PFSK-1 (cell line): ENCODE data around the gene MEIOSIN.

Experiments
- FOXP2 ChIP-seq: optimal IDR thresholded peaks from 2 replicates; pipeline ENCODE3; 2011; ENCODE audit warnings: borderline replicate concordance, control low read depth, inconsistent platforms; ENCODE audit not compliant: insufficient read depth; ENCODE audit errors: extremely low read length, extremely low read depth
- POLR2AphosphoS5 ChIP-seq: IDR thresholded peaks from 2 replicates; pipeline ENCODE4 v1.6.1; 2012; ENCODE audit warnings: low read depth, mild to moderate bottlenecking, control low read depth, low read length, moderate library complexity
- SIN3A ChIP-seq: IDR thresholded peaks from 2 replicates; pipeline ENCODE4 v1.6.1; 2012; ENCODE audit warnings: mild to moderate bottlenecking, low read length, moderate library complexity, borderline replicate concordance; ENCODE audit not compliant: insufficient read depth
- TAF1 ChIP-seq: IDR thresholded peaks from 2 replicates; pipeline ENCODE4 v1.6.1; 2012; ENCODE audit warnings: low read length, control low read depth, borderline replicate concordance; ENCODE audit not compliant: insufficient read depth
- TF ChIP-seq, protein P1 (sequence below), 2 experiments: IDR thresholded peaks; 2 replicates each; pipeline versions ENCODE4 v1.6.1 to v1.8.0; 2011 to 2012; ENCODE audit warnings: low read depth in 2 of 2, low read length in 2 of 2, control low read depth in 1 of 2, inconsistent platforms in 1 of 2, mild to moderate bottlenecking in 1 of 2, moderate library complexity in 1 of 2; ENCODE audit not compliant: insufficient read depth in 1 of 2

Gene MEIOSIN

DNA sequence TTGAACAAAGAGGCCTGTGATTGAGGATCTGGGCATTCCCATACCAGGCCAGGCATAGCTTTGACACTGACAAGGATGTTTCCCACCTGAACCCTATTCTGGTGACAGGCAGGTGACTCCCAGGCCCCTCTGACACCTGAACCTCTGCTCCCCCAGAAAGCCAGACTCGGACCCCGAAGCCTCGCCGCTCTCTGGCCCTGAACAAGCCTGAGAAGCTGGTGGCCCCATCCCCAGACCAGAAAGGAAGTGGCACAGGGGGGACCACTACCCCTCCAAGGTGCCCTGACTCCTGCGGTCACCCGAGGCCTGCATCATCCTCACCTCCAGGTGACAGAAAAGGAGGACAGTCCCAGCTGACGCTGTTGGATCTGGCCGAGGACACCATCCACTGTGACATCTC lies 21.1 kb downstream of the MEIOSIN start:
- no peak for TF ChIP-seq FOXP2
- TF ChIP-seq POLR2AphosphoS5: no peak
- no peak for TF ChIP-seq SIN3A
- TF ChIP-seq, protein P1, sequence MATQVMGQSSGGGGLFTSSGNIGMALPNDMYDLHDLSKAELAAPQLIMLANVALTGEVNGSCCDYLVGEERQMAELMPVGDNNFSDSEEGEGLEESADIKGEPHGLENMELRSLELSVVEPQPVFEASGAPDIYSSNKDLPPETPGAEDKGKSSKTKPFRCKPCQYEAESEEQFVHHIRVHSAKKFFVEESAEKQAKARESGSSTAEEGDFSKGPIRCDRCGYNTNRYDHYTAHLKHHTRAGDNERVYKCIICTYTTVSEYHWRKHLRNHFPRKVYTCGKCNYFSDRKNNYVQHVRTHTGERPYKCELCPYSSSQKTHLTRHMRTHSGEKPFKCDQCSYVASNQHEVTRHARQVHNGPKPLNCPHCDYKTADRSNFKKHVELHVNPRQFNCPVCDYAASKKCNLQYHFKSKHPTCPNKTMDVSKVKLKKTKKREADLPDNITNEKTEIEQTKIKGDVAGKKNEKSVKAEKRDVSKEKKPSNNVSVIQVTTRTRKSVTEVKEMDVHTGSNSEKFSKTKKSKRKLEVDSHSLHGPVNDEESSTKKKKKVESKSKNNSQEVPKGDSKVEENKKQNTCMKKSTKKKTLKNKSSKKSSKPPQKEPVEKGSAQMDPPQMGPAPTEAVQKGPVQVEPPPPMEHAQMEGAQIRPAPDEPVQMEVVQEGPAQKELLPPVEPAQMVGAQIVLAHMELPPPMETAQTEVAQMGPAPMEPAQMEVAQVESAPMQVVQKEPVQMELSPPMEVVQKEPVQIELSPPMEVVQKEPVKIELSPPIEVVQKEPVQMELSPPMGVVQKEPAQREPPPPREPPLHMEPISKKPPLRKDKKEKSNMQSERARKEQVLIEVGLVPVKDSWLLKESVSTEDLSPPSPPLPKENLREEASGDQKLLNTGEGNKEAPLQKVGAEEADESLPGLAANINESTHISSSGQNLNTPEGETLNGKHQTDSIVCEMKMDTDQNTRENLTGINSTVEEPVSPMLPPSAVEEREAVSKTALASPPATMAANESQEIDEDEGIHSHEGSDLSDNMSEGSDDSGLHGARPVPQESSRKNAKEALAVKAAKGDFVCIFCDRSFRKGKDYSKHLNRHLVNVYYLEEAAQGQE (IDR thresholded peaks at IDR 0.05; ENCODE audit: insufficient read depth in 1 of 2, low read depth in 2 of 2, low read length in 2 of 2): no peak
- no peak for TF ChIP-seq TAF1

DNA sequence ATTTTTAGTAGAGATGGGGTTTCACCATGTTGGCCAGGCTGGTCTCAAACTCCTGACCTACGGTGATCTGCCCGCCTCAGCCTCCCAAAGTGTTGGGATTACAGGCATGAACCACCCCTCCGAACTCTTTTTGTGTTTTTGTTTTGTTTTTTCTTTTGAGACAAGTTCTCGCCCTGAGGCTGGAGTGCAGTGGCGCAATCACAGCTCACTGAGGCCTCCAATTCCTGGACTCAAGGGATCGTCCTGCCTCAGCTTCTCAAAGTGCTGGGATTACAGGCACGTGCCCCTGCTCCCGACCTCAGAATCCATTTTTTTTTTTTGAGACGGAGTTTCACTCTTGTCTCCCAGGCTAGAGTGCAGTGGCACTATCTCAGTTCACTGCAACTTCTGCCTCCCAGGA lies 24.5 kb downstream of the MEIOSIN start:
- TF ChIP-seq POLR2AphosphoS5 (no peak), FOXP2 (no peak), TAF1 (no peak), SIN3A (no peak)
- TF ChIP-seq, protein P1 (IDR thresholded peaks at IDR 0.05; ENCODE audit: insufficient read depth in 1 of 2, low read depth in 2 of 2, low read length in 2 of 2): no peak

DNA sequence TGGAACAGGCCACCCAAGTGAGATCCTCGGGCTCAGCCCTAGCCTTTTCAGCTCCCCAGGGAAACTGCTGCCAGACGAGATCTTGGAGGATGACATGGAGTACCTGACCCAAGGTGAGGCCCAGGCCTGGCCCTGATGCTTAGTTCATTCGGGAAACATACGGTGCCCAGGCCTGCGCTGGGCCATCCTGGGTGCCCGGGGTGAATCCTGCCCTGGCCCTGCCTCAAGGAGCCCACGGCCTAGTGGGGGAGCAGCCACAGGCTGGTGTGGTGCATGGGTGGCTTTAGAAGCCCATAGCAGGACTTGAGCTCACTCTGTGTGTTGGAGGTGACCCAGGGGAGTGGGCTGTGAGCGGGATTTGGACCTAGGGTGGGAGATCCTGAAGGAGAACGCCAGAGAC lies 25.7 kb downstream of the MEIOSIN start:
- TF ChIP-seq POLR2AphosphoS5 (no peak), SIN3A (no peak), FOXP2 (no peak), TAF1 (no peak)
- TF ChIP-seq, protein P1 (IDR thresholded peaks at IDR 0.05; ENCODE audit: insufficient read depth in 1 of 2, low read depth in 2 of 2, low read length in 2 of 2): no peak

DNA sequence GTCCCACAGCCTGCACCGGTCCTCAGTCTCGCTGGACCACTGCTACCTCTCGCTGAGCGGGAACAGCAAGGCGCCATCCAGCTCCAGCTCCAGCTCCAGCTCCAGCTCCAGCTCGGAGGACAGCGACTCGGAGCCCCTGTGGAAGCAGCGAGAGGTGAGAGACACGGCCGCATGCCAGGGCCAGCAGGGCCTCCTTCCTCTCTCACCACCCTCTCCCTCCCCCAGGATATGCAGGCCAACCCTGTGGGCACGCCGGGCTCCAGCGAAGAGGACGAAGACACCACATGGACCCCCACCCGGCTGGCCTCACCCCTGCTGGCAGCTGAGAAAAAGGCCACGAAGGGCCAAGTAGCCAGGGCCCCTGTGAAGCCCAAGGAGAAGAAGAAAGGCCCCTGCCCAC lies 28.5 kb downstream of the MEIOSIN start:
- TF ChIP-seq POLR2AphosphoS5 (no peak), FOXP2 (no peak), TAF1 (no peak), SIN3A (no peak)
- TF ChIP-seq, protein P1 (IDR thresholded peaks at IDR 0.05; ENCODE audit: insufficient read depth in 1 of 2, low read depth in 2 of 2, low read length in 2 of 2): no peak
